ENCODE data around the gene MYL9. TPM values are rescaled to one million over a fixed set of nuclear protein-coding genes. Genes with fewer than 3 reads are reported as not detected.
A peak's percentile ranks its signal among the peaks of the same experiment; 100 is the strongest.

MYL9 gene
- polyA plus RNA-seq (ENCODE audit: insufficient read length in 10 of 10): 100 to 1,000 TPM; 367 to 656 (median 525) TPM
- long read RNA-seq, donor 1, transcript MYL9-201 (4 exons, 2,821 nt): major isoform, 226 of 359 reads
- long read RNA-seq, donor 1, partial matches to known transcripts: 117 of 359 reads
- long read RNA-seq, donor 1, other reads (novel, unspliced or antisense): 15 of 359 reads
- long read RNA-seq, donor 2, transcript MYL9-201 (4 exons, 2,821 nt): major isoform, 185 of 406 reads
- long read RNA-seq, donor 2, partial matches to known transcripts: 205 of 406 reads
- long read RNA-seq, donor 2, other reads (novel, unspliced or antisense): 12 of 406 reads
- long read RNA-seq, donor 3, partial matches to known transcripts: 0 of 1 reads
- long read RNA-seq, donor 3, other reads (novel, unspliced or antisense): 0 of 1 reads
- long read RNA-seq, donor 4, transcript MYL9-201 (4 exons, 2,821 nt): major isoform, 101 of 161 reads
- long read RNA-seq, donor 4, partial matches to known transcripts: 50 of 161 reads
- long read RNA-seq, donor 4, other reads (novel, unspliced or antisense): 8 of 161 reads
- long read RNA-seq, donor 5, transcript MYL9-201 (4 exons, 2,821 nt): major isoform, 208 of 462 reads
- long read RNA-seq, donor 5, partial matches to known transcripts: 237 of 462 reads
- long read RNA-seq, donor 5, other reads (novel, unspliced or antisense): 15 of 462 reads
- long read RNA-seq, donor 6, transcript MYL9-201 (4 exons, 2,821 nt): major isoform, 202 of 331 reads
- long read RNA-seq, donor 6, partial matches to known transcripts: 113 of 331 reads
- long read RNA-seq, donor 6, other reads (novel, unspliced or antisense): 15 of 331 reads
- long read RNA-seq, donor 7, transcript MYL9-201 (4 exons, 2,821 nt): major isoform, 121 of 182 reads
- long read RNA-seq, donor 7, partial matches to known transcripts: 53 of 182 reads
- long read RNA-seq, donor 7, other reads (novel, unspliced or antisense): 8 of 182 reads
- long read RNA-seq, donor 8, transcript MYL9-201 (4 exons, 2,821 nt): major isoform, 78 of 232 reads
- long read RNA-seq, donor 8, partial matches to known transcripts: 146 of 232 reads
- long read RNA-seq, donor 8, other reads (novel, unspliced or antisense): 6 of 232 reads
- long read RNA-seq, donor 9, transcript MYL9-201 (4 exons, 2,821 nt): major isoform, 22 of 86 reads
- long read RNA-seq, donor 9, partial matches to known transcripts: 64 of 86 reads
- long read RNA-seq, donor 9, other reads (novel, unspliced or antisense): 0 of 86 reads

DNA sequence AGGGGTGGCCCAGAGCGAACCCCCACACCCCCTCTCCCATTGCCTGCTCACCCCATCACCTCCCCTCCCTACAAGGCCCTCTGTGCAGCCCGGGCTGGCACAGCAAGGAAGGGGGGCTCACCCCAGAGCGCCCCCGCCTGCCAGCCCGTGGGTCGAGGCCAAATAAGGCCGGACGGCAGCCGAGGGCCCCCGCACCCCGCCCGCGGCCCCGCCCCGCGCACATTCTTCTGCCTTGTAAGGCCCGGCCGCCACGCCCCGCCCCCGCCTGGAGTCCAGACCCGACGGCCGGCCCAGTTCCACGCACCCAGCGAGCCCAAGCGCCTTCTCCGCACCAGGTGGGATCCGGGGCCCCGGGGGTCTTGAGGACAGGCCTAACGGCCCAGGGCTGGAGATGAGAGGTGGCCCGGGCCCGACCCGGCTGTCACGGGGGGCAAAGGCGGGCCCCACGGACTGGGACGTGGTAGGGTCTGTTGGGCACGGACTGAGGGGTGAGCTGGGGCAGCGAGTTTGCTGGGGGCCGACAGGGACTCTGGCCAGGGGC, at the start of gene MYL9:
Gene MYL9, plus strand, starts transcription at position 293 of the 541 bp plus-strand sequence. CDS start 3,366 bp downstream, outside the sequence.
- peak; percentile 67 to 84 (median 79) for DNase-seq

DNA sequence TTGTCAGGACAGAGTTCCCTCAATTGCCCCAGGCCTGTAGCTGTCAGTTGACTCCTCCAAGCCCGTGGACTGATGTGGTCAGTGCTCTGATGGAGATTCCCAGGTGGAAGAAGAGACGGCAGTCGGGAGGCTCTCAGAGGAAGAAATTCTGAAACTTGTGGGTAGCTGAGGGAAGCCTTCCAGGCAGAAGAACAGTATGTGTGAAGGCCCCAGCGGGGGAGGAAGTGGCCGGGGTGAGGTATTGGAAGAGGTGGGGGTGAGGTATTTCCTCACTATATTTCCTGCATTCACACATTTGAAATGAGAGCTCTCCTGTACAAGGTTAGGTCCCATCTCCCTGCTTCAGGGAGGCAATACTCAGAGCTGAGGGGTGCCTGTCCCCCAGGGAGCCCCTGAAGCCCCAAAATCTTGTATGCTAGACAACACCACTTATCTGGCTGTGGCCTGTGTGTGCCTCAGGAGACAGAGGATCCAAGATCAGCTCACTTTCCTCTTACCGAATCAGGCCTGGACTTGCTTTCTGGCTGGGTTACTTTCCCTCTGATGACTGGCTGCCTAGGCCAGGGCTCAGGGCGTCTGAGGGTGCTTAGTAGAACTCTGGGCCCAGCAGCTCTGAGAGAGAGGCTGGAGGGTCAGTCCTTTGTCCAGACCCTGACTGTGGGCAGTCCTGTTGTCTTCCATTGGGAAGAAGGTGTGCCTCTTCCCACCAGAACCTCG, 49.3 kb upstream of the MYL9 start:
- DNase-seq: no peak

DNA sequence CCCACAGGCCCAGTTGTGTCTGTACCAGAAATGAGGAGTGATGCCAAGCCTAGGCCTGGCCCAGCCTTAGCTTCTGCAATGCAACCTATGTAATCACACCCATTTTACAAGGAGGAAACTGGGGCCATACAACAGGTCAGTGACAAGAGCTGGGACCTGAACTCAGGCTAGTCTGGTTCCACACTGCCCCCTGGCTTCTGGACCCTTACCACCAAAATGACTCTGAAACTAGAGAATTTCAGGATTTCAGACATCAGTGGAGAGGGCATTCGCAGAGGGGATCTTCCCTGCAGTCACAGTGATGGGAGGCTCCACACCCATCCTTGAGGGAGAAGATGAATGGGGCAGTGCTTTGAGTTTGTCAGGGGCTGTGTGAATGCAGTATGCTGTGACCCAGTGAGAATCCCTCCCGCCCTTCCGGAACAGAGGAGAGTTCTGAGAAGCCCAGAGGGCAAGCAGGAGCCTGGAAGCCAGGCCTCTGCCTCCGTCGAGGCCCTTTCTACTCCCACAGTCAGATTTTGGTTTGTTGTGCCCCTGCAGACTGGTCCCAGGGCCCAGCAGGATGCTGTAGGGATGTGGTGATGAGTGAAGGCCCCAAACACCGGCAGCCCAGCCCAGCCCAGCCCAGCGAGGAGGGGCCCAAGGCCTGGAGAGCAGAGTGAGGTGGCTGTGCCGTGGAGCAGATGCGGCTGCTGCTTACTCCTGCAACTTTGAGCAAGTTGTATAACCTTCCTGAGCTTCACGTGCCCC, 48.1 kb upstream of the MYL9 start:
- DNase-seq: no peak

DNA sequence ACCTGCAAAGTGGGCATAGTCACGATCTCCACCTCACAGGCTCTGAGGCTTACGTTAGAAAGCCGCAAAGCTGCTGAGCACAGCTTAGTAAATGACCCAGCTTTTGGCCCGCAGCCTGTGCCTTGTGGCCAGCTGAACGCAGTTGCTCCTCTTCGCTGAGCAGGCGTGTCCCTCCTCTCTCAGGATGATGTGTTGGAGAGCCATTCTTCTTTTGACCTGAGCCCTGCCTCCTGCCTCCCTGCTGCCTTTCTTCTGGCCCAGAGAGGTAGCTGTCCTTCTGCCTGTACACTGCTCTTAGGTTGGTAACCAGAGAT, 47.6 kb upstream of the MYL9 start:
- DNase-seq: peak; percentile 44 to 78 (median 59)

DNA sequence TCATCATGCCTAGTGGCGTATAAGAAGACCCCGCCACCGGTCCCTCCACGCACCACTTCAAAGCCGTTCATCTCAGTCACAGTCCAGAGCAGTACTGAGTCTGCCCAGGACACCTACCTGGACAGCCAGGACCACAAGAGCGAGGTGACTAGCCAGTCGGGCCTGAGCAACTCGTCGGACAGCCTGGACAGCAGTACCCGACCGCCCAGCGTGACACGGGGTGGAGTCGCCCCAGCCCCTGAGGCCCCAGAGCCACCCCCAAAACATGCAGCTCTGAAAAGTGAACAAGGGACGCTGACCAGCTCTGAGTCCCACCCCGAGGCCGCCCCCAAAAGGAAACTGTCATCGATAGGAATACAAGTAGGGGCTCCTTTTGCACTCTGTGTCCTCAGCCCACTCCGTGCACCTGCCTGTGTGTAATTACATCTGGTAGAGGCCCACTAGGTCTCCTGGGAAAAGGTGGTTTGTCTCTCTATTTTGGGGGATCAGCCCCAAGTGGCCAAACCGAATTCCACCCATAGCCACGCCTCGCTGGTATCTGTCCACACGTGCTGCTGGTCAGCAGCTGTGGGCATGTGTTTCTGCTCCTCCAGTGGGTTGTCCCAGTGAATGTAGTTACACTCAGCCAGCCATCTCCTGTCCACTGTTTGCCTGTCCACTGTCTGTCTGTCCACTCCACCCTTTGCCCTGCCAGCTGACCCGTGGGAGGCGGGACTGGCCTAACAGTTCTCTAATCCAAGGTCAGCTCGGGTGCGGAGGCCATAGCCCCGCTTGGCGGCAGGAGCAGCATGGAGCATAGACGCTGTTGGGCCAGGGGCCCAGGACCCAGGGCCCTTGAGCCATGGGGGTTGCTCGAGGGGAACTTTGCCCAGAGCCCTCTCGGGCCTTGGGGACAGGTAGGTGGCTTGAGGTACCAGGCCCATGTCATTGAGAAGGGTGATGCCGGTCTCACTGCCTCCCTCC, 44.3 kb upstream of the MYL9 start:
- no peak for DNase-seq

DNA sequence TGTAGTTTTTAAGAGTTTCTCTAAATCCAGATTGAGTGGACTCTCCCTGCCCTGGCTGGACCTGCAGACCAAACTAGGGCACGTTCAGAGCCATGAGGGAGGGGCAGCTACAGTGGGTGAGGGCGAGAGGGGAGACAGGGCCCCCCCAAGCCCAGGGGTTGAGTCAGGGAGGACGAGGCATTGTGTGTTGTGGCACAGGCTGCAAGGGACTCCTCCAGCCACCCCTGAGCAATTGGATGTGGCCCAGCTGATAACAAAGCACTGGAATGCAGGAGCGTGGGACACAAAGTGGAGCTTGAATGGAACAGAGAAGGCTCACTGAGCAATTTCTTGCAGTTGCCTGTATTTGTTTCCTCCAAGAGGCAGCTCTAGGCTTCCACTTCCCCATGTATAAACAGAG, 43.5 kb upstream of the MYL9 start:
- DNase-seq: no peak

DNA sequence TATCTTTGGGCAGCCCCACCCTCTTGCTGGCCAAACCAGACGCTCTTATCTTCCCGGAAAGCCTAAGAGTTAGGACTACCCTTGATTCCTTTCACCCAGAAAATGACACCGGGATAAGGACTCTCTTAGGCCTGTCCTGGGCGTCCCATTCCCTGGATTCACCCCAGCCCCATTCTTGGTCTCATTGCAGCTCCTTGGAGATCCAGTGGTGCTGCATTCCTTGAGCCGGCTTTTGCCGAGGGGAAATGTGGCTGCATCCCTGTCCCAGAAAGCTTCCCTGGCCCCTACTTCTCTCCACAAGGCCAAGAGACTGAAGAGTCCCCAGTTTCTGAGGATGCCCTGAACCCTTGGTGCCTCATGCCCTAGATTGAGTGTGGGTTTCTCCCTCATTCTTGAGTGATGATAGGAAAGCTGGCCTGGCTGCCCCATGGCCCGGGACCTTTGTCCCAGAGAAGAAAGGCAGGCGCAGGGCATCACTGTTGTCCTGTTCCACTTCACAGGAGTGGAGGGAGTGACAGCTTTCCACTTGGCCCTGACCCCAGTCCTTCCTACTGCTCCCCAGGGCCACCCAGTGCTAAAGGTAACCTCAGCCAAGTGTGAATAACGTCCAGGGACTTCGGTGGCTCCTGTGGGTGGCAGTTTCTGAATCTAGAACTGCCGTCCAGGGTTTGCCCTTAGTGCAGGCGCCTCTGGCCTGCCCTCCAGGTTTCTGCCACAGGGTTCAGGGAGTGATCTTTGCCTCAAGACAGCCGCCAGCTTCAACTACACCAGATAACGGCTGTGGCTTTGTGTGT, 42.7 kb upstream of the MYL9 start:
- no peak for DNase-seq

DNA sequence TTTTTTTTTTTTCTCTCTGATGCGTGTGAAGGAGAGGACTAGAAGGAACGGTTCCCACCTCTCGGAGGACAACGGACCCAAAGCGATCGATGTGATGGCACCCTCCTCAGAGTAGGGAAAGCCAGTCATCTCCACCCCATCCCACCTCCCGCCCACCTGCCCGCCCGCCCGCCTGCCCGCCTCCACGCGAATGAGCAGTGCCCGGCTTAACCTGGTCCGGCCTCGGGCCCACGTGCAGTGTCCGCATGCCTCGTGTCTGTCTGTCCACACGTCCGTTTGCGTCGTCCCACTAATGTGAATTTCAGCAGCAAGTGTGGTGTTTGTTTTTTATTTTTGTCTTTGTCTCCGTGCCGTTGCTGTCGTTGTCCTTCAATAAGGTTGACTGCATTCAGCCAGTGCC, 42.1 kb upstream of the MYL9 start:
- DNase-seq: no peak

DNA sequence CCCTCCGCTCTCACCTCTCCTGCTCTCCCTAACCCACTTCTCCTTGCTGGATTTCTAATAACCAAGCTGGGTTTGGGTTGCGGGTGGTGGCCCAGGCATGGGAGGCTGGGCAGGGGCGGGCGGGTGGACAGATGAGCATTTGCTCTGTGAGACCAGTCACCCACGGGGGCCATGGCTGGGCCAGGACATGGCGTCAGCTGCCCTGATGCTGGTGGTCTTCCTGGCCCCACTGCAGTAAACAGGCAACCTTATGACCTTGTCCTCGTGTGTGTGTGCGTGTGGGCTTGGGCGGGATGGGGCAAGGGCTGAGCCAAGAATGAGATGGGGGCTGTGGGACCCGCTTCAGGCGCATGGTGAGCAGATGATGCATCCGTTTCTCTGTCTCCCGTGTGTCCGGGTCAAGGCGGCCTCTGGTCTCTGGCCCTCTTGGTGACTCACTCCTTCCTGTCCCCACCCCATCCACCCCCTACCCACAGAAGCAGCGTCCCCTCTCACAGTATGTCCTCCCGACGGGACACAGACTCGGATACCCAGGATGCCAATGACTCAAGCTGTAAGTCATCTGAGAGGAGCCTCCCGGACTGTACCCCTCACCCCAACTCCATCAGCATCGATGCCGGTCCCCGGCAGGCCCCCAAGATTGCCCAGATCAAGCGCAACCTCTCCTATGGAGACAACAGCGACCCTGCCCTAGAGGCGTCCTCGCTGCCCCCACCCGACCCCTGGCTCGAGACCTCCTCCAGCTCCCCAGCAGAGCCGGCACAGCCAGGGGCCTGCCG, 41.4 kb upstream of the MYL9 start:
- no peak for DNase-seq

DNA sequence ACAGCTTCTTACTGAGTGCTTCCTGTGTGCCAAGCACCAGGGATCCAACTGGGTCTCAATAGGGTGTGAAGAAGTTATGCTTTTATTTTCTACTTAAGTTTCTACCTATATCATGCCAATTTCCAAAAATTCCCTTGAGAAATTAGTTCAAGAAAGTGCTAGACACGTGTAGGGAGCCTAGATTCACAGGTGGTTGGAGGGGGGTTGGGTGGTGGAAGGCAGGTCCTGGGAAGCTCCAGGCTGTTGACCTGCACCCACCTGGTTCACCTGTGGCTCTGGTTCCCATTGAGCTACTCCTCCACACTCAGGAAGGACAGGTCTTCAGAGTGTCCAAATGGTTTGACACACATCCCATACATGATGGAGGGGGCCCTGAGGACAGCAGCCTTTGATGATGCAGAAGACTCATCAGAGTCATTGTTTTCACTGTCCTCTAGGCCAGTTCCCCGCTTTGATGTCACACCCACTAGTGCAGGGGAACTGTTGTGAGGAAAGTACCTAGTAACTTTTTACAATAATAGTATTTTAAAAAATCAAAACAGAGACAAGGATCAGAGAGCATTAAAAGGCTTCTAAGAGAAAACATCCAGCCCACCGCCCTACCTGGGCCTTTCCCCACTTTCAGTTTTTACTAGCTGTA, 39.8 kb upstream of the MYL9 start:
- no peak for DNase-seq

DNA sequence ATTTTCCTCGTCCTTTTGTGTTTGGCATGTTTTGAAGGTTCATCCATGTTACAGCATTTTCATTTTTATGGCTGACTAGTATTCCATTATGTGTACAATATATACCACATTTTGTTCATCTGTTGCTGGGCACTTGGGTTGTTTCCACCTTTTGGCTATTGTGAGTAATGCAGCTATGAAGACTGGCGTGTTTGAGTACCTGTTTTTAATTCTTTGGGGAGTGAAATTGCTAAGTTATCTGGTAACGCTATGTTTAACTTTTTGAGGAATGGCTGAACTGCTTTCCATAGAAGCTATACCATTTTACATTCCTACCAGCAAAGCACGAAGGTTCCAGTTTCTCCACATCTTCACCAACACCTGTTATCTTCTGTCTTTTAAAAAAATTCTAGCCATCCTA, 37.0 kb upstream of the MYL9 start:
- DNase-seq: no peak

DNA sequence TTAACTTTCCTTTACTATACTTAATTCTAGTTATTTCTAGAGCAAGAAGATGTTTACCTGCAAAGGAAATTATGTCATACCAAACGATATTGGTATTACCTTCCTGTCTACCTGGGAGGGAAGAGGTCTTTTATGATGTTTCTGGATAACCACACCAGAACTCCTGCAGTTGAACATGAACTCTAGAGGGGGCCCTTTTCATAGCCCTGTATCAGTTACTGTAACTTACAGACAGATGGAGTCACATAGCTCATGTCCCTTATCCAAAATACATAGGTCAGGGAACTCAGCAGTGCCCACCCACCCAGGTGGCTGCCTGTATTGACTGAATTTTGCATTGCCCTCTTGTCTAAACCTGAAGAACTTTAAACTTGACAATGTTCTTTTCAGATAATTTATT, 35.1 kb upstream of the MYL9 start:
- DNase-seq: no peak

DNA sequence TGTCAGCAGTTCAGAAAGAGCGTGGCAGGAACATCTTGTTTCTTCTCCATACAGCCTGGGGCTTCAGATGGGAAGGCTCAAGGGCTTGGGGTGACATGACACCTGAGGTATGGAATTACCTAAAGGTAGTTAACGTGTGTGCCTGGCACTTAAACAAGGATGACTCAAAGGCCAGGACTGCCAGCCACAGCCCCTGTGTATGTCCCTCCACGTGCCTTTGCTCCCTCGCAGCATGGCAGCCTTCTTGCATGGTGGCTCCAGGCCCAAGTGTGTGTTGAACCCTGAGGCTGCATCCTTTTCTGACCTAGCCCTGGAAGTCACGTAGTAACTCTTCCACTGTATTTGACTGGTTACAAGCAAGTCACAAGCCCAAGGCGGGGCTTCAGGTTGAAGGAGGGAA, 33.6 kb upstream of the MYL9 start:
- DNase-seq: no peak

DNA sequence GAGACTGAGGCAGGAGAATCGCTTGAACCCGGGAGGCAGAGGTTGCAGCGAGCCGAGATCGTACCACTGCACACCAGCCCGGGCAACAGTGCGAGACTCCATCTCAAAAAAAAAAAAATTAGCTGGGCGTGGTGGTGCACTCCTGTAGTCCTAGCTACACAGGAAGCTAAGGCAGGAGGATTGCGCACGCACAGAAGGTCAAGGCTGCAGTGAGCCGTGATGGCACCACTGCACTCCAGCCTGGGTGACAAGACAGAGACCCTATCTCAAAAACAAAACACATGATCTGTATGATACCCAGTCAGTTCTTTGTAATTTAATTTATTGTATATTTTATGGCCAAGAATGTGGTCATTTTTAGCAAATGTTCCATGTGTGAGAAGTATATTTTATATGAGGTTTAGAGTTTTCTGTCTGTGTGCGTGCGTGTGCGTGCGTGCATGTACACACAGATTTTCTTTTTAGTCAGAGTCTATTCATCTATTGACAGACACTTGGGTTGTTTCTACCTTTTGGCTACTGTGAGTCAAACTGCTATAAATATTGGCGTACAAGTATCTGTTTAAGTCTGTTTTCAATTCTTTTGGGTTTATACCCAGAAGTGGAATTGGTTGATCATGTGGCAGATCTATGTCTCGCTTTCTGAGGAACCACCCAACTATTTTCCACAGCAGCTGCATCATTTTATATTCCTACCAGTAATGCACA, 22.2 kb upstream of the MYL9 start:
- DNase-seq: no peak

DNA sequence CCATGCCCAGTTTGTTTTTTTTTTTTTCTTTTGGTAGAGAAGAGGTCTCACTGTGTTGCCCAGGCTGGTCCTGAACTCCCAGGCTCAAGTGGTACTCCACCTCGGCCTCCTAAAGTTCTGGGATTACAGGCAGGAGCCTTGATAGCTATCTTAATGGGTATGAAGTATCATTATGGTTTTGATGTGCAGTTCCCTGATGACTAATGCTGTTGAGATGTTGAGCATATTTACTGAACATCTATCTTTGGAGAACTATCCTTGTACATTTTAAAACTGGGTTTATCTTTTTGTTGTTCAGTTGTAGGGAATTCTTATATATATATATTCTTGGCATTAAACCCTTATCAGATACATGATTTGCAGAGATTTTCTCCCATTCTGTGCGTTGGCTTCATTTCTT, 21.4 kb upstream of the MYL9 start:
- DNase-seq: no peak

DNA sequence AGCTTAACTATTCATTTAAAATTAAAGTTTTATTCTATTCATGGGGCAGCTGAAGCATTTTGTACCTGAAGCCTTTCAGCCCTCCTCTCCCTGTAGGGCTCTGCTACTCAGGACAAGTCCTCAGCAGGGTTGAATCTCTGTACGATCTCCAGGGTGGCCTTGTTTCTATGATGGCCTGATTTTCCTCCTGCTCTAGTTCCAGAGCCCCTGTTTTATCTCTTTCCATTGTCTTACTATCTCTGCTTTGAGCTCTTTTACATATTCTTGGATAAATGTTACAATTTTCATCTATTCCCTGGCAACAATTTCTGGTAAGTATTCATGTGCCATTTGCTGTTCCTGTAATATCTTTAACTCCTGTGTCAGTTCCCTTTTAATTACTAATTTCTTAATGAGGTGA, 19.8 kb upstream of the MYL9 start:
- no peak for DNase-seq
